Activated effector memory CD4-positive, alpha-beta T cell treated with anti-CD3 and anti-CD28 coated beads, Interleukin-2, amount 50 U/mL, for 16 hours (primary cell): ENCODE data around the gene MRPL37.
"Not testable (repeated sequence)": the region's sequence is repeated elsewhere in the genome, so short reads cannot be mapped to it uniquely, and the experiment has no call there.

Experiments
- DNase-seq: peaks from one replicate; pipeline ENCODE4 v3.0.0-alpha.2; 2020

The MRPL37 gene

GRCh38 chr1:54172614-54173599 lies 27.1 kb upstream of the MRPL37 start:
- no peak for DNase-seq

GRCh38 chr1:54173681-54174080 lies 26.3 kb upstream of the MRPL37 start:
- DNase-seq: no peak

- DNase-seq: no peak
Measured at GRCh38 chr1:54174106-54174505, 25.9 kb upstream of the MRPL37 start.

GRCh38 chr1:54176621-54177327 lies 23.2 kb upstream of the MRPL37 start:
- no peak for DNase-seq

- DNase-seq: no peak
Measured at GRCh38 chr1:54177726-54178125, 22.2 kb upstream of the MRPL37 start.

- no peak for DNase-seq
Measured at GRCh38 chr1:54178296-54179070, 21.5 kb upstream of the MRPL37 start.

- no peak for DNase-seq
Measured at GRCh38 chr1:54180701-54181360, 19.1 kb upstream of the MRPL37 start.

GRCh38 chr1:54186056-54186455 lies 13.9 kb upstream of the MRPL37 start:
- no peak for DNase-seq

- no peak for DNase-seq
Measured at GRCh38 chr1:54188291-54188690, 11.7 kb upstream of the MRPL37 start.

- DNase-seq: no peak
Measured at GRCh38 chr1:54190526-54190925, 9.4 kb upstream of the MRPL37 start.

GRCh38 chr1:54191525-54191924 lies 8.4 kb upstream of the MRPL37 start:
- DNase-seq: no peak

GRCh38 chr1:54193453-54193852 lies 6.5 kb upstream of the MRPL37 start:
- DNase-seq: no peak

GRCh38 chr1:54199151-54199764 lies 709 bp upstream of the MRPL37 start:
- DNase-seq: no peak

GRCh38 chr1:54200519-54200997 lies 591 bp downstream of the MRPL37 start:
- no peak for DNase-seq

- DNase-seq: no peak
Measured at GRCh38 chr1:54204199-54204598, 4.2 kb downstream of the MRPL37 start.

- no peak for DNase-seq
Measured at GRCh38 chr1:54207287-54207686, 7.3 kb downstream of the MRPL37 start.

- DNase-seq: not testable (repeated sequence)
Measured at GRCh38 chr1:54207896-54208295, 7.9 kb downstream of the MRPL37 start.

GRCh38 chr1:54212872-54213271 lies 12.9 kb downstream of the MRPL37 start:
- DNase-seq: no peak

GRCh38 chr1:54215523-54215922 lies 15.6 kb downstream of the MRPL37 start:
- no peak for DNase-seq

GRCh38 chr1:54218883-54219687 lies 19.1 kb downstream of the MRPL37 start:
- no peak for DNase-seq

- no peak for DNase-seq
Measured at GRCh38 chr1:54219688-54220003, 19.7 kb downstream of the MRPL37 start.
